Regular cardiac myocyte (primary cell): ENCODE measurements around the gene IMPG1. TPM values are rescaled to one million over a fixed set of nuclear protein-coding genes. Genes with fewer than 3 reads are reported as not detected.

Source experiments
- total RNA-seq: library from RNA; depleted of rRNA; stranded (reverse); fragments of >200 nt; gene quantifications from 2 replicates; pipeline ENCODE4 v1.2.3, GENCODE V29; 2014

The IMPG1 gene
- not detected in 2 replicates for total RNA-seq

GRCh38 chr6:76072562-76072961, at the start of gene IMPG1:
TSS of gene IMPG1 (minus strand) at chr6:76072662. CDS start at chr6:76072488, 174 bp downstream.

